Measurements from ENCODE around the gene B4GALT6. TPM values are rescaled to one million over a fixed set of nuclear protein-coding genes. Genes with fewer than 3 reads are reported as not detected.

Gene B4GALT6
- total and polyA plus RNA-seq, 2 donors (not counting 1 experiment from before 2014, with no cell fraction given) = 1.7 TPM; not detected in 1

GRCh38 chr18:31578126-31578525, 106.3 kb downstream of the B4GALT6 start:
- Histone ChIP-seq H3K4me1 (ENCODE audit: control insufficient read depth in 2 of 2, insufficient read depth in 2 of 2, low read length in 2 of 2) (no peaks in the 10 kb centered on the region), H4K20me1 (ENCODE audit: control insufficient read depth, insufficient read depth, low read length, poor library complexity, severe bottlenecking) (no peaks in the 10 kb centered on the region), H3K4me3 (ENCODE audit: control extremely low read depth in 1 of 5, extremely low read depth in 1 of 5, insufficient read depth in 1 of 5, low read depth in 2 of 5, low read length in 4 of 5) (no peak overlapping the region), H3K27ac (ENCODE audit: low read length in 2 of 2) (no peak overlapping the region), H3K36me3 (replicated peaks in 1 of 2; ENCODE audit: control extremely low read depth in 1 of 2, control insufficient read depth in 1 of 2, extremely low read depth in 1 of 2, insufficient read depth in 2 of 2, low read length in 1 of 2) (no peaks in the 10 kb centered on the region), H3K27me3 (replicated peaks in 1 of 4; ENCODE audit: control extremely low read depth in 1 of 4, control insufficient read depth in 3 of 4, insufficient read depth in 4 of 4, low read length in 3 of 4) (no peaks in the 10 kb centered on the region), H3K4me2 (replicated peaks; ENCODE audit: low read depth, low read length, poor library complexity, severe bottlenecking) (no peak overlapping the region), H3K9me3 (ENCODE audit: control extremely low read depth in 1 of 3, control insufficient read depth in 2 of 3, insufficient read depth in 1 of 3, low read length in 2 of 3) (no peaks in the 10 kb centered on the region), H2AFZ (ENCODE audit: insufficient read depth, low read depth, low read length, poor library complexity, severe bottlenecking) (no peak overlapping the region), H3K79me2 (ENCODE audit: control insufficient read depth, insufficient read depth, low read length) (no peaks in the 10 kb centered on the region), H3K9ac (ENCODE audit: low read length) (no peak overlapping the region)
- intact Hi-C loops (cut with micrococcal nuclease) = no loop called here
- TF ChIP-seq EZH2 (IDR thresholded peaks at IDR 0.05; ENCODE audit: borderline replicate concordance, insufficient read depth, low read depth, low read length, poor library complexity, severe bottlenecking) (no peak), CTCF (IDR thresholded peaks at IDR 0.05) (no peak)
- WGBS (ENCODE audit: insufficient coverage) = 98% methylated on average over 4 of the region's 4 CpGs
- H3K9me3 Mint-ChIP-seq (ENCODE audit: insufficient read depth) = no peaks in the 10 kb centered on the region
- H3K4me3 Mint-ChIP-seq = no peak overlapping the region
- POLR2A ChIA-PET = no interaction called here
- ATAC-seq (ENCODE audit: low read depth) = no peak
- no peaks in the 10 kb centered on the region for H3K4me1 Mint-ChIP-seq
- DNase-seq = no peak
- CTCF ChIA-PET = no interaction called here
- H3K27ac Mint-ChIP-seq = no peak overlapping the region
- no peaks in the 10 kb centered on the region for H3K27me3 Mint-ChIP-seq

- ChIA-PET POLR2A (no interaction called here), CTCF (no interaction called here)
- Histone ChIP-seq H3K27me3 (replicated peaks in 1 of 4; ENCODE audit: control extremely low read depth in 1 of 4, control insufficient read depth in 3 of 4, insufficient read depth in 4 of 4, low read length in 3 of 4) (no peaks in the 10 kb centered on the region), H2AFZ (ENCODE audit: insufficient read depth, low read depth, low read length, poor library complexity, severe bottlenecking) (no peak overlapping the region), H3K9ac (ENCODE audit: low read length) (no peak overlapping the region), H3K36me3 (replicated peaks in 1 of 2; ENCODE audit: control extremely low read depth in 1 of 2, control insufficient read depth in 1 of 2, extremely low read depth in 1 of 2, insufficient read depth in 2 of 2, low read length in 1 of 2) (no peaks in the 10 kb centered on the region), H3K4me1 (ENCODE audit: control insufficient read depth in 2 of 2, insufficient read depth in 2 of 2, low read length in 2 of 2) (no peaks in the 10 kb centered on the region), H3K9me3 (ENCODE audit: control extremely low read depth in 1 of 3, control insufficient read depth in 2 of 3, insufficient read depth in 1 of 3, low read length in 2 of 3) (no peaks in the 10 kb centered on the region), H3K4me3 (ENCODE audit: control extremely low read depth in 1 of 5, extremely low read depth in 1 of 5, insufficient read depth in 1 of 5, low read depth in 2 of 5, low read length in 4 of 5) (no peak overlapping the region), H3K79me2 (ENCODE audit: control insufficient read depth, insufficient read depth, low read length) (no peaks in the 10 kb centered on the region), H3K4me2 (replicated peaks; ENCODE audit: low read depth, low read length, poor library complexity, severe bottlenecking) (no peak overlapping the region), H3K27ac (ENCODE audit: low read length in 2 of 2) (no peak overlapping the region), H4K20me1 (ENCODE audit: control insufficient read depth, insufficient read depth, low read length, poor library complexity, severe bottlenecking) (no peaks in the 10 kb centered on the region)
- ATAC-seq (ENCODE audit: low read depth) (no peak), DNase-seq (no peak)
- no peak for TF ChIP-seq EZH2 (IDR thresholded peaks at IDR 0.05; ENCODE audit: borderline replicate concordance, insufficient read depth, low read depth, low read length, poor library complexity, severe bottlenecking)
- TF ChIP-seq CTCF (IDR thresholded peaks at IDR 0.05) = no peak
- no peaks in the 10 kb centered on the region for H3K27me3 Mint-ChIP-seq
- no peak overlapping the region for H3K27ac Mint-ChIP-seq
- no peak overlapping the region for H3K4me3 Mint-ChIP-seq
- no peaks in the 10 kb centered on the region for H3K4me1 Mint-ChIP-seq
- no CpG with 5 or more reads among the region's 1 CpG for WGBS (ENCODE audit: insufficient coverage)
- intact Hi-C loops (cut with micrococcal nuclease) = no loop called here
- H3K9me3 Mint-ChIP-seq (ENCODE audit: insufficient read depth) = no peaks in the 10 kb centered on the region
Measured at GRCh38 chr18:31577195-31577594, 107.2 kb downstream of the B4GALT6 start.
